H9 (cell line): ENCODE data around the gene RASA4B. TPM values are rescaled to one million over a fixed set of nuclear protein-coding genes. Genes with fewer than 3 reads are reported as not detected.
"Not testable (repeated sequence)": the region's sequence is repeated elsewhere in the genome, so short reads cannot be mapped to it uniquely, and the experiment has no call there.

ENCODE experiments used
- DNase-seq: peaks from one replicate; pipeline ENCODE4 v3.0.0-alpha.2; 2017
- H2AFZ ChIP-seq: one replicate; pipeline ENCODE4 v1.6.1; 2013; ENCODE audit warnings: mild to moderate bottlenecking, low read length, control low read depth, moderate library complexity
- H2AK5ac ChIP-seq: 2 replicates; pipeline ENCODE4 v1.6.1; 2013; ENCODE audit warnings: low read length, control low read depth, mixed read lengths; ENCODE audit not compliant: insufficient read length
- H2BK120ac ChIP-seq: one replicate; pipeline ENCODE4 v1.6.1; 2013; ENCODE audit warnings: low read depth, mild to moderate bottlenecking, low read length, control low read depth, inconsistent platforms; ENCODE audit not compliant: poor library complexity, severe bottlenecking
- H2BK12ac ChIP-seq: 2 replicates; pipeline ENCODE4 v1.6.1; 2013; ENCODE audit warnings: low read length, control low read depth, mixed read lengths, low read depth; ENCODE audit not compliant: insufficient read length
- H2BK15ac ChIP-seq: 2 replicates; pipeline ENCODE4 v1.6.1; 2013; ENCODE audit warnings: low read depth, low read length, control low read depth
- H2BK20ac ChIP-seq: one replicate; pipeline ENCODE4 v1.6.1; 2013; ENCODE audit warnings: low read depth, mild to moderate bottlenecking, low read length, control low read depth, inconsistent platforms; ENCODE audit not compliant: poor library complexity, severe bottlenecking
- H2BK5ac ChIP-seq: 2 replicates; pipeline ENCODE4 v1.6.1; 2013; ENCODE audit warnings: low read length, control low read depth, mixed read lengths; ENCODE audit not compliant: insufficient read length
- H3K14ac ChIP-seq: 2 replicates; pipeline ENCODE4 v1.6.1; 2013; ENCODE audit warnings: low read length, control low read depth; ENCODE audit not compliant: insufficient read depth
- H3K18ac ChIP-seq: 2 replicates; pipeline ENCODE4 v1.6.1; 2013; ENCODE audit warnings: low read depth, mild to moderate bottlenecking, mixed read lengths, low read length, control low read depth; ENCODE audit not compliant: insufficient read length
- H3K23ac ChIP-seq: 2 replicates; pipeline ENCODE4 v1.6.1; 2013; ENCODE audit warnings: low read length, control low read depth, mixed read lengths, low read depth; ENCODE audit not compliant: insufficient read length
- H3K23me2 ChIP-seq: 2 replicates; pipeline ENCODE4 v1.6.1; 2013; ENCODE audit warnings: low read depth, mild to moderate bottlenecking, mixed read lengths, low read length, control low read depth; ENCODE audit not compliant: insufficient read length, poor library complexity, severe bottlenecking
- H3K27ac ChIP-seq: 2 replicates; pipeline ENCODE4 v1.5.1; 2013; ENCODE audit warnings: low read length, control low read depth, mixed read lengths, low read depth; ENCODE audit not compliant: insufficient read length
- H3K27me3 ChIP-seq: 2 replicates; pipeline ENCODE4 v1.6.1; 2013; ENCODE audit warnings: low read length, control low read depth, inconsistent platforms; ENCODE audit not compliant: insufficient read depth
- H3K4ac ChIP-seq: 2 replicates; pipeline ENCODE4 v1.6.1; 2013; ENCODE audit warnings: low read depth, mild to moderate bottlenecking, control low read depth, inconsistent platforms, low read length, moderate library complexity
- H3K4me1 ChIP-seq: 2 replicates; pipeline ENCODE4 v1.6.1; 2013; ENCODE audit warnings: low read length, control low read depth, inconsistent platforms; ENCODE audit not compliant: insufficient read depth
- H3K4me2 ChIP-seq: 2 replicates; pipeline ENCODE4 v1.6.1; 2013; ENCODE audit warnings: low read length, control low read depth, mixed read lengths; ENCODE audit not compliant: insufficient read length, insufficient read depth
- H3K56ac ChIP-seq: 2 replicates; pipeline ENCODE4 v1.6.1; 2013; ENCODE audit warnings: low read depth, mild to moderate bottlenecking, mixed read lengths, low read length, control low read depth; ENCODE audit not compliant: insufficient read length
- H3K79me1 ChIP-seq: 2 replicates; pipeline ENCODE4 v1.6.1; 2013; ENCODE audit warnings: low read depth, mild to moderate bottlenecking, moderate library complexity, low read length, control low read depth, inconsistent platforms; ENCODE audit not compliant: insufficient read depth, poor library complexity, severe bottlenecking
- H3K79me2 ChIP-seq: 2 replicates; pipeline ENCODE4 v1.6.1; 2013; ENCODE audit warnings: low read length, control low read depth, inconsistent platforms; ENCODE audit not compliant: insufficient read depth
- H3K9ac ChIP-seq: 2 replicates; pipeline ENCODE4 v1.6.1; 2013; ENCODE audit warnings: low read length, control low read depth, mixed read lengths; ENCODE audit not compliant: insufficient read length; ENCODE audit errors: extremely low read depth
- H3K9me3 ChIP-seq: one replicate; pipeline ENCODE4 v1.6.1; 2013; ENCODE audit warnings: low read depth, low read length, inconsistent platforms; ENCODE audit not compliant: control insufficient read depth
- H3T11ph ChIP-seq: one replicate; pipeline ENCODE4 v1.6.1; 2013; ENCODE audit warnings: mild to moderate bottlenecking, low read length, control low read depth, inconsistent platforms
- H4K20me1 ChIP-seq: one replicate; pipeline ENCODE4 v1.6.1; 2013; ENCODE audit not compliant: control insufficient read depth, insufficient read length, insufficient read depth
- H4K5ac ChIP-seq: 2 replicates; pipeline ENCODE4 v1.6.1; 2013; ENCODE audit warnings: low read depth, mild to moderate bottlenecking, mixed read lengths, low read length, control low read depth; ENCODE audit not compliant: insufficient read length
- H4K8ac ChIP-seq: replicated peaks from 2 replicates; pipeline ENCODE4 v1.6.1; 2013; ENCODE audit warnings: low read length, control low read depth, mixed read lengths, low read depth; ENCODE audit not compliant: insufficient read length
- H4K91ac ChIP-seq: 2 replicates; pipeline ENCODE4 v1.6.1; 2013; ENCODE audit warnings: low read depth, mild to moderate bottlenecking, moderate library complexity, mixed read lengths, low read length, control low read depth; ENCODE audit not compliant: insufficient read length
- H3K27ac Mint-ChIP-seq, 3 experiments: 2 replicates in 2 of 3; 3 replicates in 1 of 3; pipeline ENCODE4 v1.8.0; 2020 to 2021; ENCODE audit warnings: mixed read lengths in 3 of 3, mild to moderate bottlenecking in 1 of 3, moderate library complexity in 1 of 3
- H3K27me3 Mint-ChIP-seq: 2 replicates; pipeline ENCODE4 v1.8.0; 2021; ENCODE audit warnings: low read depth, mild to moderate bottlenecking, moderate library complexity, mixed read lengths
- H3K36me3 Mint-ChIP-seq, 3 experiments: 2 replicates in 2 of 3; 3 replicates in 1 of 3; pipeline ENCODE4 v1.8.0; 2020 to 2021; ENCODE audit warnings: low read depth in 3 of 3, mixed read lengths in 3 of 3; ENCODE audit not compliant: insufficient read depth in 1 of 3
- H3K4me1 Mint-ChIP-seq, 2 experiments: 2 replicates each; pipeline ENCODE4 v1.8.0; 2020; ENCODE audit warnings: mixed read lengths in 2 of 2
- H3K4me3 Mint-ChIP-seq, 2 experiments: 2 replicates in 1 of 2; 3 replicates in 1 of 2; pipeline ENCODE4 v1.8.0; 2020 to 2021; ENCODE audit warnings: mild to moderate bottlenecking in 2 of 2, mixed read lengths in 2 of 2, moderate library complexity in 1 of 2
- H3K9me3 Mint-ChIP-seq, 2 experiments: 2 replicates in 1 of 2; 3 replicates in 1 of 2; pipeline ENCODE4 v1.8.0; 2020; ENCODE audit warnings: mild to moderate bottlenecking in 2 of 2, mixed read lengths in 2 of 2, moderate library complexity in 1 of 2
- WGBS: extraction: QIAGEN DNeasy Blood & Tissue Kit; methylation state at CpG from one replicate; pipeline ENCODE4 v1.1.7; 2013; ENCODE audit warnings: missing lambda C conversion rate, low lambda C conversion rate, mixed read lengths; ENCODE audit not compliant: insufficient read length; ENCODE audit errors: extremely low coverage; 5-methylcytosine and 5-hydroxymethylcytosine counted together
- total RNA-seq: library from RNA; stranded (reverse); gene quantifications from 2 replicates; pipeline ENCODE4 v1.2.1, GENCODE V29; 2021

Gene RASA4B
- total RNA-seq, 1 experiment from 2014 or later, result 3.7 TPM

GRCh38 chr7:102511860-102512522 lies 5.6 kb downstream of the RASA4B start:
- not testable (repeated sequence) for H3K4me3 Mint-ChIP-seq, H3K9me3 ChIP-seq, H3K4ac ChIP-seq, H3K56ac ChIP-seq, H3K27me3 ChIP-seq, H3K27ac Mint-ChIP-seq, H2BK20ac ChIP-seq, H3K9me3 Mint-ChIP-seq, DNase-seq, H2BK12ac ChIP-seq, H3K4me1 Mint-ChIP-seq, H3K9ac ChIP-seq, H3T11ph ChIP-seq, H3K4me2 ChIP-seq, H4K20me1 ChIP-seq, H3K4me1 ChIP-seq, H3K14ac ChIP-seq, H4K91ac ChIP-seq, H3K79me1 ChIP-seq, H4K8ac ChIP-seq, H3K79me2 ChIP-seq, H3K18ac ChIP-seq, H4K5ac ChIP-seq, H3K36me3 Mint-ChIP-seq, H2AK5ac ChIP-seq, H2BK120ac ChIP-seq, H3K27me3 Mint-ChIP-seq, H3K23me2 ChIP-seq, H3K27ac ChIP-seq, H3K23ac ChIP-seq, H2BK15ac ChIP-seq, H2BK5ac ChIP-seq, H2AFZ ChIP-seq
- WGBS, result no CpG with 5 or more reads among the region's 30 CpGs

- not testable (repeated sequence) for H2BK12ac ChIP-seq, H2BK20ac ChIP-seq, H3K9ac ChIP-seq, H4K5ac ChIP-seq, H4K91ac ChIP-seq, H4K8ac ChIP-seq, H3K4ac ChIP-seq, H3K36me3 Mint-ChIP-seq, H3K4me3 Mint-ChIP-seq, H3K4me1 ChIP-seq, H3K23me2 ChIP-seq, H3K4me1 Mint-ChIP-seq, H4K20me1 ChIP-seq, H3K23ac ChIP-seq, H2BK5ac ChIP-seq, H3K27me3 ChIP-seq, H3K18ac ChIP-seq, H3K27ac ChIP-seq, H3K27ac Mint-ChIP-seq, H3K9me3 Mint-ChIP-seq, H3K14ac ChIP-seq, H3T11ph ChIP-seq, H2AK5ac ChIP-seq, H3K9me3 ChIP-seq, H2AFZ ChIP-seq, H3K79me2 ChIP-seq, H3K79me1 ChIP-seq, H2BK15ac ChIP-seq, H3K4me2 ChIP-seq, DNase-seq, H3K27me3 Mint-ChIP-seq, H2BK120ac ChIP-seq, H3K56ac ChIP-seq
- no CpG with 5 or more reads among the region's 8 CpGs for WGBS
Measured at GRCh38 chr7:102510575-102510974, 7.0 kb downstream of the RASA4B start.
